ENCODE data around the gene CYP4F12.
A peak's percentile ranks its signal among the peaks of the same experiment; 100 is the strongest.

CYP4F12 gene

GRCh38 chr19:15652559-15653278 is 20.2 kb upstream of the CYP4F12 start:
- peaks cover 2% of the 10 kb centered on the region for H3K9me3 ChIP-seq (ENCODE audit: control insufficient read depth, low read length)
- no peaks in the 10 kb centered on the region for H3K36me3 ChIP-seq (ENCODE audit: control insufficient read depth, insufficient read depth, low read length, severe bottlenecking)
- DNase-seq (ENCODE audit: low read depth) = no peak

DNA sequence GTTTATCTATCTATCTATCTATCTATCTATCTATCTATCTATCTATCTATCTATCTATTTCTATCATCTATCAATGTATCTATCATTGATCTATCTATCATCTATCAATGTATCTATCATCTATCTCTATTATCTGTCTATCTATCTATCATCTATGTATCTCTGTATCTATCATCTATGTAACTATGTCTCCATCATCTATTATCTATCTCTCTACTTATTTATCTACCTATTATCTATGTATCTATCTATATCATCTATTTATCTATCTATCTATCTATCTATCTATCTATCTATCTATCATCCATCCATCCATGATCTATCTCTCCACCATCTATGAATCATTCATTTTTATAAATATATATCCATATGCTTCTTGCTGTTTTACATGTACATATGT is 16.4 kb upstream of the CYP4F12 start:
- H3K27me3 ChIP-seq (replicated peaks; ENCODE audit: control insufficient read depth, insufficient read depth, low read length) = peaks cover 11% of the 10 kb centered on the region
- no peaks in the 10 kb centered on the region for H3K4me1 ChIP-seq (ENCODE audit: control insufficient read depth, insufficient read depth, low read length)
- no peak for DNase-seq (ENCODE audit: low read depth)
- no peaks in the 10 kb centered on the region for H3K9me3 ChIP-seq (ENCODE audit: control insufficient read depth, low read length)
- no peaks in the 10 kb centered on the region for H3K36me3 ChIP-seq (ENCODE audit: control insufficient read depth, insufficient read depth, low read length, severe bottlenecking)
- H3K4me3 ChIP-seq (ENCODE audit: low read length) = no peak overlapping the region
- H3K9ac ChIP-seq (ENCODE audit: low read length) = no peak overlapping the region

More at GRCh38 chr19:15652559-15653278, 20.2 kb upstream of the CYP4F12 start:
- Histone ChIP-seq H3K27me3 (replicated peaks; ENCODE audit: control insufficient read depth, insufficient read depth, low read length) (peaks cover 11% of the 10 kb centered on the region), H3K4me3 (ENCODE audit: low read length) (no peak overlapping the region), H3K4me1 (ENCODE audit: control insufficient read depth, insufficient read depth, low read length) (no peaks in the 10 kb centered on the region), H3K9ac (ENCODE audit: low read length) (no peak overlapping the region)

- H3K4me3 ChIP-seq (ENCODE audit: low read length) = no peak overlapping the region
- no peaks in the 10 kb centered on the region for H3K36me3 ChIP-seq (ENCODE audit: control insufficient read depth, insufficient read depth, low read length, severe bottlenecking)
- no peaks in the 10 kb centered on the region for H3K27me3 ChIP-seq (replicated peaks; ENCODE audit: control insufficient read depth, insufficient read depth, low read length)
- H3K9me3 ChIP-seq (ENCODE audit: control insufficient read depth, low read length) = no peaks in the 10 kb centered on the region
- H3K9ac ChIP-seq (ENCODE audit: low read length) = no peak overlapping the region
- DNase-seq (ENCODE audit: low read depth) = no peak
- H3K4me1 ChIP-seq (ENCODE audit: control insufficient read depth, insufficient read depth, low read length) = no peaks in the 10 kb centered on the region
These were observed 9.6 kb upstream of the CYP4F12 start for GRCh38 chr19:15663247-15663646.

DNA sequence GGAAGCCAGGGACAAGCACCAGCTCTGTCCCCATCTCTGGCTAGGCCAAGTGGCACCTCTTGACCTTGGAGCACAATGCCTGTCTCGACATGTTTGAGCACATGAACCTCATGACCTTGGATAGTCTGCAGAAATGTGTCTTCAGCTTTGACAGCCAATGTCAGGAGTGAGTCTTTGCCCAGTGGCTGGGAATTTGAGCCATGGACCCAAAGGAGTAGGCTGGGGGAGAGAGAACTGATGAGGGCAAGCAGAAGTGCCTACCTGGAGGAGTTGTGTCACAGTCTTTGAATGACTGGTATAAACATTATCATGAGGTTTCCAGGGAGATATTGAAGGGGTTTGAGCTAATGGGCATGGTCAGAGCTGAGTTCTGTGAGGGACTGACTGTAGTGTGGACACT is 6.7 kb upstream of the CYP4F12 start:
- Histone ChIP-seq H3K27me3 (replicated peaks; ENCODE audit: control insufficient read depth, insufficient read depth, low read length) (peaks cover 4% of the 10 kb centered on the region), H3K4me3 (ENCODE audit: low read length) (no peak overlapping the region), H3K36me3 (ENCODE audit: control insufficient read depth, insufficient read depth, low read length, severe bottlenecking) (no peaks in the 10 kb centered on the region), H3K9me3 (ENCODE audit: control insufficient read depth, low read length) (no peaks in the 10 kb centered on the region), H3K9ac (ENCODE audit: low read length) (no peak overlapping the region), H3K4me1 (ENCODE audit: control insufficient read depth, insufficient read depth, low read length) (no peaks in the 10 kb centered on the region)
- no peak for DNase-seq (ENCODE audit: low read depth)

DNA sequence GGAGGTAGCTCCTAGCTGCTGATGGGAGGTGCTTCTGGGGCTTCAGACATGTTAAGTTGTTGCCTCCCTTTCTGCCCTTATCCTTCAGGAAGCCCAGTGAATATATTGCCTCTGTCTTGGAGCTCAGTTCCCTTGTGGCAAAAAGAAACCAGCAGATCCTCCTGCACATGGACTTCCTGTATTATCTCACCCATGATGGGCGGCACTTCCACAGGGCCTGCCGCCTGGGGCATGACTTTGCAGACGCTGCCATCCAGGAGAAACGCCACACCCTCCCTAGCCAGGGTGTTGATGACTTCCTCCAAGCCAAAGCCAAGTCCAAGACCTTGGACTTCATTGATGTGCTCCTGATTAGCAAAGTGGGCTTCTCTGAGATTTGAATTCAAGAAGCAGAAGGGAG is 6.0 kb upstream of the CYP4F12 start:
- H3K27me3 ChIP-seq (replicated peaks; ENCODE audit: control insufficient read depth, insufficient read depth, low read length) = peaks cover 4% of the 10 kb centered on the region
- no peak overlapping the region for H3K4me3 ChIP-seq (ENCODE audit: low read length)
- peaks cover 1% of the 10 kb centered on the region for H3K4me1 ChIP-seq (ENCODE audit: control insufficient read depth, insufficient read depth, low read length)
- no peaks in the 10 kb centered on the region for H3K9me3 ChIP-seq (ENCODE audit: control insufficient read depth, low read length)
- H3K36me3 ChIP-seq (ENCODE audit: control insufficient read depth, insufficient read depth, low read length, severe bottlenecking) = no peaks in the 10 kb centered on the region
- no peak for DNase-seq (ENCODE audit: low read depth)
- H3K9ac ChIP-seq (ENCODE audit: low read length) = no peak overlapping the region

DNA sequence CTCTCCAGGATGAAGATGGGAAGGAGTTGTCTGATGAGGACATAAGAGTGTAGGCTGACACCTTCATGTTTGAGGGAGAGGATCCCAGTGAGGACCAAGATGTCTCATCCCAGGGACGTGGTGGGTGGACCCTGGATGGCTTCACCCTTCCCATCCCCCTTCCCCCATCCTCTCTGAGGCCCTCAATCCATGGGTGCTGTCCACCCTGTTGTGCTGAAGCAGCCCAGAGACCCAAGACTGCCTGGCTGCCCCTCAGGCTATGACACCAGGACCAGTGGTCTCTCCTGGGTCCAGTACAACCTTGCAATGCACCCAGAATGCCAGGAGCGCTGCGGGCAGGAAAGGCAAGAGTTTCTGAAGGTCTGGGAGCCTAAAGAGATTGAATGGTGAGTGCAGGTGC is 3.4 kb upstream of the CYP4F12 start:
- no peak overlapping the region for H3K4me3 ChIP-seq (ENCODE audit: low read length)
- peaks cover 4% of the 10 kb centered on the region for H3K27me3 ChIP-seq (replicated peaks; ENCODE audit: control insufficient read depth, insufficient read depth, low read length)
- no peak for DNase-seq (ENCODE audit: low read depth)
- H3K9ac ChIP-seq (ENCODE audit: low read length) = no peak overlapping the region
- H3K4me1 ChIP-seq (ENCODE audit: control insufficient read depth, insufficient read depth, low read length) = peaks cover 18% of the 10 kb centered on the region
- H3K9me3 ChIP-seq (ENCODE audit: control insufficient read depth, low read length) = no peaks in the 10 kb centered on the region
- H3K36me3 ChIP-seq (ENCODE audit: control insufficient read depth, insufficient read depth, low read length, severe bottlenecking) = no peaks in the 10 kb centered on the region

GRCh38 chr19:15669891-15670290 is 3.0 kb upstream of the CYP4F12 start:
- peaks cover 22% of the 10 kb centered on the region for H3K4me1 ChIP-seq (ENCODE audit: control insufficient read depth, insufficient read depth, low read length)
- H3K9me3 ChIP-seq (ENCODE audit: control insufficient read depth, low read length) = no peaks in the 10 kb centered on the region
- H3K9ac ChIP-seq (ENCODE audit: low read length) = no peak overlapping the region
- DNase-seq (ENCODE audit: low read depth) = no peak
- H3K27me3 ChIP-seq (replicated peaks; ENCODE audit: control insufficient read depth, insufficient read depth, low read length) = peaks cover 4% of the 10 kb centered on the region
- H3K36me3 ChIP-seq (ENCODE audit: control insufficient read depth, insufficient read depth, low read length, severe bottlenecking) = no peaks in the 10 kb centered on the region
- H3K4me3 ChIP-seq (ENCODE audit: low read length) = no peak overlapping the region

DNA sequence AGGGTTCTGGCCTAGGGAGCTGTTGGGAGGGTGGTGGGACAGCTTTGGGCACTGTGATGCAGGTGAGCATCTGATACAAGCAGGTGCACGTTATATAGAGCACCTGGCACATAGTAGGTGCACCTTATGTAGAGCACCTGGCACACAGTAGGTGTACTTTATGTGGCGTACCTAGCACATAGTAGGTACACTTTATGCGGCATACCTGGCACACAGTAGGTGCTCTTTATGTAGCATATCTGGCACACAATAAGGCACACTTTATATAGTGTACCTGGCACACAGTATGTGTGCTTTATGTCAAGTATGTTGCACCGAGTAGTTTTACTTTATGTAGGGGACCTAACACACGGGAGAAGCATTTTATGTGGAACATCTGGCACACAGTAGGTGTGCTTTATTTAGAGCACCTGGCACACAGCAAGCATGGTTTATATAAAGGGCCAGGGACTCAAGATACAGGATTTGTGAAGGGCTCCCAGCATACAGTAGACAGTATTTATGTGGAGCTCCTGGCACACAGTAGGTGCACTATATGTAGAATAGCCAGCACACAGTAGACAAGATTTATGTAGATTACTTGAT is 1.6 kb upstream of the CYP4F12 start:
- DNase-seq (ENCODE audit: low read depth) = no peak

DNA sequence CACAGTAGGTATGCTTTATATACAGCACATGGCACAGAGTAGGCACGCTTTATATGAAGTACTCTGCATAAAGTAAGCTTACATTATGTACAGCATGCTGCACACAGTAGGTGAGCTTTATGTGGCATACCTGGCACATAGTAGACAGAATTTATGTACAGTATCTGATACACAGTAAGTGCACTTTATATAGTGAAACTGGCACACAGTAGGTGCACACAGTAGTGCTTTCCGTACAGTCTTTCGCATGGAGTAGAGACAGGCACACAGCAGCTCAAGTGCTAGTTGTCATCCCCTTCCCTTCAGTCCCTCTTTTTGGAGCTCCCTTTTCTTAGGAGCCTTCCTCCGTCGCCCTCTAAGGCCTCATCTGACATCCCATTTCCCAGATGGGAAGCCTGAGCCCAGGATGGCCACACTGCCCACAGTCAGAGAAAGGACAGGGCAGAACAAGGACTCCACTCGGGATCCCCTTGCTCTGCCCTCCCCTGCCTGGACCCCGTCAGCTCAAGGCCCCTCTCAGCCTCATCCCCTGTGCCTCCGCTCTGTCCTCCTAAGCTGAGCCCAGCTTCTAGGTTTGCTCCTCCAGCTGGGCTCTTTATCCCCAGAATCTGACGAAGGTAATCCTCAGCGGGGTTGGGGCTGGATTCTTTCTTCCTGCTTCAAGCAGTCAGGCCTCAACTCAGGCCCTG is 852 bp upstream of the CYP4F12 start:
- Histone ChIP-seq H3K27me3 (replicated peaks; ENCODE audit: control insufficient read depth, insufficient read depth, low read length) (peaks cover 4% of the 10 kb centered on the region), H3K9ac (ENCODE audit: low read length) (peak overlapping the region; percentile 63), H3K36me3 (ENCODE audit: control insufficient read depth, insufficient read depth, low read length, severe bottlenecking) (no peaks in the 10 kb centered on the region), H3K4me3 (ENCODE audit: low read length) (no peak overlapping the region), H3K9me3 (ENCODE audit: control insufficient read depth, low read length) (no peaks in the 10 kb centered on the region), H3K4me1 (ENCODE audit: control insufficient read depth, insufficient read depth, low read length) (peaks cover 22% of the 10 kb centered on the region)
- no peak for DNase-seq (ENCODE audit: low read depth)

More for the DNA sequence above, 1.6 kb upstream of the CYP4F12 start:
- H3K27me3 ChIP-seq (replicated peaks; ENCODE audit: control insufficient read depth, insufficient read depth, low read length) = peaks cover 4% of the 10 kb centered on the region
- H3K9me3 ChIP-seq (ENCODE audit: control insufficient read depth, low read length) = no peaks in the 10 kb centered on the region
- no peaks in the 10 kb centered on the region for H3K36me3 ChIP-seq (ENCODE audit: control insufficient read depth, insufficient read depth, low read length, severe bottlenecking)
- H3K9ac ChIP-seq (ENCODE audit: low read length) = no peak overlapping the region
- no peak overlapping the region for H3K4me3 ChIP-seq (ENCODE audit: low read length)
- peaks cover 22% of the 10 kb centered on the region for H3K4me1 ChIP-seq (ENCODE audit: control insufficient read depth, insufficient read depth, low read length)

DNA sequence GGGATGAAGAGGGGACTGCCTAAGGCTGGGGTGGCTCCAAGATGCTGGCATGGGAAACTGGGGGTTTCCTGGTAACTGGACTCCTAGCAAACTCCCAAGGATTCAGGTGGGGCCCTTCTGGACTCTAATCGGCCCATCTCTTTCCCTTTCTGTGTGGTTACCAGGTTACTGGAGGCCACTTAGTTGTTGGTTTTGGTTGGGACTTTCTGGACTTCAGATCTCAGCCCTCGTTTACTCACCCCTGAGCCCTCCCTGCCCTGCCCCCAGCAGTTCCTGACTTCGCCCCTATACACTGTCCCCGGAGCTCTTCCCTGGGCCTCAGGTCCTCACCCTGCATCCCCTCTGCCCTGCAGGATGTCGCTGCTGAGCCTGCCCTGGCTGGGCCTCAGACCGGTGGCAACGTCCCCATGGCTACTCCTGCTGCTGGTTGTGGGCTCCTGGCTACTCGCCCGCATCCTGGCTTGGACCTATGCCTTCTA is 328 bp downstream of the CYP4F12 start:
- H3K4me1 ChIP-seq (ENCODE audit: control insufficient read depth, insufficient read depth, low read length) = peaks cover 22% of the 10 kb centered on the region
- no peaks in the 10 kb centered on the region for H3K36me3 ChIP-seq (ENCODE audit: control insufficient read depth, insufficient read depth, low read length, severe bottlenecking)
- H3K4me3 ChIP-seq (ENCODE audit: low read length) = peak overlapping the region; percentile 66
- H3K9ac ChIP-seq (ENCODE audit: low read length) = peak overlapping the region; percentile 6
- no peak for DNase-seq (ENCODE audit: low read depth)
- H3K9me3 ChIP-seq (ENCODE audit: control insufficient read depth, low read length) = no peaks in the 10 kb centered on the region
- peaks cover 4% of the 10 kb centered on the region for H3K27me3 ChIP-seq (replicated peaks; ENCODE audit: control insufficient read depth, insufficient read depth, low read length)

GRCh38 chr19:15675560-15675959 is 2.7 kb downstream of the CYP4F12 start:
- no peak for DNase-seq (ENCODE audit: low read depth)
- H3K4me1 ChIP-seq (ENCODE audit: control insufficient read depth, insufficient read depth, low read length) = peaks cover 22% of the 10 kb centered on the region
- peaks cover 3% of the 10 kb centered on the region for H3K36me3 ChIP-seq (ENCODE audit: control insufficient read depth, insufficient read depth, low read length, severe bottlenecking)
- H3K9me3 ChIP-seq (ENCODE audit: control insufficient read depth, low read length) = no peaks in the 10 kb centered on the region
- H3K9ac ChIP-seq (ENCODE audit: low read length) = no peak overlapping the region
- no peaks in the 10 kb centered on the region for H3K27me3 ChIP-seq (replicated peaks; ENCODE audit: control insufficient read depth, insufficient read depth, low read length)
- no peak overlapping the region for H3K4me3 ChIP-seq (ENCODE audit: low read length)
